HG03520 (cell line): Measurements from ENCODE around the gene ZNF808.
"Not testable (repeated sequence)": the region's sequence is repeated elsewhere in the genome, so short reads cannot be mapped to it uniquely, and the experiment has no call there.

Experiments
- ATAC-seq: cut with Tn5 transposase; IDR thresholded peaks from one replicate; pipeline ENCODE4 v1.9.1; 2021; ENCODE audit warnings: mild to moderate bottlenecking, moderate library complexity; ENCODE audit not compliant: unreplicated experiment

ZNF808 gene

DNA sequence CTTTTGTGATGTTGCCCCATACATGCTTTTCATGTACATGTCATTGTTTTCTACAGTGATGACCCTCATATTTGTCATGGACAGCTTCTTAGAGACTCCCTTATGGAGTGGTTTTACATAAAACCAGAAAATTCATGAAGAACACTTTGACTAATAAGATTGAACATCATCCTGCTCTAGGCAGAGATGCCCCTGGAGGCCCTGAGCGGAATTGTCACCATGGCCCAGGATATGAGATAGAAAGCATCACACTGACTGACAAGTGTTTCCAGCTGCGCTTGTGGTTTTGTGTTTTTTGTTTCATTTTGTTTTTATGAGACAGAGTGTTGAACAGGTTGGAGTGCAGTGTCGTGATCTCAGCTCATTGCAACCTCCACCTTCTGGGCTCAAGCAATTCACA lies 64.8 kb downstream of the ZNF808 start:
- ATAC-seq, result no peak

DNA sequence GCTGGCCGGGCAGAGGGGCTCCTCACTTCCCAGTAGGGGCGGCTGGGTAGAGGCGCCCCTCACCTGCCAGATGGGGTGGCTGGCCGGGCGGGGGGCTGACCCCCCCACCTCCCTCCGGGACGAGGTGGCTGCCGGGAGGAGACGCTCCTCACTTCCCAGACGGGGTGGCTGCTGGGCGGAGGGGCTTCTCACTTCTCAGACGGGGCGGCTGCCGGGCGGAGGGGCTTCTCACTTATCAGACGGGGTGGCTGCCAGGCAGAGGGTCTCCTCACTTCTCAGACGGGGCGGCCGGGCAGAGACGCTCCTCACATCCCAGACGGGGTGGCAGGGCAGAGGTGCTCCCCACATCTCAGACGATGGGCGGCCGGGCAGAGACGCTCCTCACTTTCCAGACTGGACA lies 66.0 kb downstream of the ZNF808 start:
- not testable (repeated sequence) for ATAC-seq

GRCh38 chr19:52599241-52599640 lies 71.8 kb downstream of the ZNF808 start:
- ATAC-seq, result no peak

DNA sequence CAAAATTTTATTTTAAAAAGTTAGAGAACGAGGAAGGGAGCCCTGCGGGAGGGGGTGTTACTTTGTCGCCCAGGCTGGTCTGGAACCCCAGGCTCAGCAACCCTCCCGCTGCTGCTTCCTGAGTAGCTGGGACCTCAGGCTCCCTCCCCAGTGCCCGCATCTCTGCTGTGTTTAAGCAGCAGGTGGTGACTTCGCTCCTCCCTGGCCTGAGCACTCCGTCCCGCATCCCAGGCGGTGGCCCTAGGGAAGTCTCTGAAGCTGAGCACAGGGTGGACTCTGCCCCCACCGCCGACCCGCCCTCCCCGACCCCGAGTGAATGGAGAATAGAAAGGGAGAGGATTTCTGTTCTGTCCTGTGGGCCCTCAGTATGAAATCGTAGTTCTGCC lies 73.2 kb downstream of the ZNF808 start:
- ATAC-seq, result no peak

GRCh38 chr19:52601025-52601973 lies 73.8 kb downstream of the ZNF808 start:
- ATAC-seq, result peak; percentile 85

- ATAC-seq, result not testable (repeated sequence)
Measured at GRCh38 chr19:52601974-52602366, 74.5 kb downstream of the ZNF808 start.

- ATAC-seq, result no peak
Measured at GRCh38 chr19:52602941-52603340, 75.5 kb downstream of the ZNF808 start.

- no peak for ATAC-seq
Measured at GRCh38 chr19:52603558-52604207, 76.2 kb downstream of the ZNF808 start.
